CD4-positive, alpha-beta T cell (primary cell): ENCODE data around the gene DNHD1. TPM values are rescaled to one million over a fixed set of nuclear protein-coding genes. Genes with fewer than 3 reads are reported as not detected.
"Not testable (repeated sequence)": the region's sequence is repeated elsewhere in the genome, so short reads cannot be mapped to it uniquely, and the experiment has no call there.

ENCODE experiments used
- ATAC-seq: fragments of 200-7000 bp; cut with Tn5 transposase; one replicate; pipeline ENCODE4 v1.10.0; 2022; ENCODE audit warnings: mild to moderate bottlenecking; ENCODE audit not compliant: poor library complexity
- CTCF ChIA-PET: fragments of 350-600 bp; sonication (Branson Sonifier 250); formaldehyde crosslinking; loops from one replicate; lab custom pipeline; 2021; ENCODE audit warnings: antibody characterized with exemption, inconsistent platforms; lab: Charles Lee
- POLR2A ChIA-PET: fragments of 350-600 bp; sonication (Branson Sonifier 250); formaldehyde crosslinking; loops from one replicate; lab custom pipeline; 2021; ENCODE audit warnings: antibody characterized with exemption, inconsistent platforms; lab: Charles Lee
- DNase-seq, 14 experiments: peaks; one replicate each; pipeline ENCODE4 v3.0.0-alpha.2; 2013 to 2020; ENCODE audit warnings: mixed read lengths in 2 of 14
- H3K27ac ChIP-seq, 2 donors: one replicate each; pipeline versions ENCODE4 v1.5.1 to v1.7.0; 2013; ENCODE audit warnings: low read length in 2 of 2, low read depth in 1 of 2, mild to moderate bottlenecking in 1 of 2
- H3K27me3 ChIP-seq, 2 experiments: 1 replicate in 1 of 2; 2 replicates in 1 of 2; pipeline versions ENCODE4 v1.6.1 to v1.7.0; 2013; ENCODE audit warnings: low read length in 2 of 2, control low read depth in 1 of 2, mild to moderate bottlenecking in 1 of 2, moderate library complexity in 1 of 2; ENCODE audit not compliant: insufficient read depth in 2 of 2, control insufficient read depth in 1 of 2
- H3K36me3 ChIP-seq: one replicate; pipeline ENCODE4 v1.6.1; 2013; ENCODE audit warnings: low read length, control low read depth; ENCODE audit not compliant: insufficient read depth
- H3K4me1 ChIP-seq: one replicate; pipeline ENCODE4 v1.6.1; 2013; ENCODE audit warnings: low read length, control low read depth; ENCODE audit not compliant: insufficient read depth
- H3K4me3 ChIP-seq: one replicate; pipeline ENCODE4 v1.5.1; 2013; ENCODE audit warnings: mild to moderate bottlenecking, low read length, moderate library complexity
- H3K9me3 ChIP-seq, 2 experiments: 1 replicate in 1 of 2; 2 replicates in 1 of 2; pipeline versions ENCODE4 v1.6.1 to v1.7.0; 2013; ENCODE audit warnings: low read length in 2 of 2, mild to moderate bottlenecking in 2 of 2, control low read depth in 1 of 2, moderate library complexity in 1 of 2; ENCODE audit not compliant: control insufficient read depth in 1 of 2, insufficient read depth in 1 of 2
- H3K27ac Mint-ChIP-seq: one replicate; pipeline ENCODE4 v1.8.0; 2020; ENCODE audit warnings: mixed read lengths
- H3K27me3 Mint-ChIP-seq: one replicate; pipeline ENCODE4 v1.8.0; 2021; ENCODE audit warnings: mixed read lengths
- H3K36me3 Mint-ChIP-seq: one replicate; pipeline ENCODE4 v1.8.0; 2021; ENCODE audit warnings: low read depth, mixed read lengths
- H3K4me1 Mint-ChIP-seq: one replicate; pipeline ENCODE4 v1.8.0; 2021; ENCODE audit warnings: low read depth, mixed read lengths
- H3K4me3 Mint-ChIP-seq: one replicate; pipeline ENCODE4 v1.8.0; 2020; ENCODE audit warnings: mild to moderate bottlenecking, mixed read lengths
- H3K9me3 Mint-ChIP-seq: one replicate; pipeline ENCODE4 v1.8.0; 2020; ENCODE audit warnings: mixed read lengths
- CTCF ChIP-seq: fragments of 200-600 bp; IDR thresholded peaks from one replicate; pipeline ENCODE4 v1.8.0; 2022; ENCODE audit warnings: antibody characterized with exemption, mild to moderate bottlenecking
- intact Hi-C, 2 experiments: fragments of 100-400 bp; cut with DNase I in 1 of 2; cut with micrococcal nuclease in 1 of 2; formaldehyde crosslinking; loops; one replicate each; pipeline versions ENCODE4 v1.15.1 to v1.9.0; 2023 to 2025; cut with DNase I, micrococcal nuclease
- total RNA-seq, 174 experiments: library from RNA in 2 of 174; stranded (reverse) in 2 of 174; gene quantifications; one replicate each; pipeline ENCODE4 v1.2.3 and lab custom pipeline; 2021 to 2026

The DNHD1 gene
- total RNA-seq, 2 experiments from 2014 or later: 44.1 to 46.8 TPM

DNA sequence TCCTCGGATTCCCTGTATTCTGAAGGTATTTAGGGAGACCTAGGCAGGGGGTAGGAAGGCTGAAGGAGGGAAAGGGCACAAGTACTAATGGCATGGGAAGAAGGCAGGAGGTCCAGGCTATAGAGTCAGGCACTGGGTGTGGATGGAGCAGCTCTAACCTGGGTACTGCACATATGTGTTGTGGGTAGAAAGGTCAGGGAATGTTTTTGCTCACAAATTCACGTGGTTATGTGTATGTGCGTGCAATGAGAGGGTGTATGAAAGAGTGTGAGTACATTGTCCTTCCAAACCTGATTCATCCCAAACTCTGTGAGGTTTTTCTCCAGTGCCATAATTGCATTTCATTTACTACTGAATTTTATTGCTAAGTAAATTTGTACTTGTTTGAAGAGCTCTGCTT lies 23.2 kb downstream of the DNHD1 start:
- H3K27ac Mint-ChIP-seq: no peak overlapping the region
- intact Hi-C loops: no loop called here
- DNase-seq (no peak), ATAC-seq (no peak)
- Histone ChIP-seq H3K27me3 (no peaks in the 10 kb centered on the region), H3K4me1 (no peaks in the 10 kb centered on the region), H3K36me3 (peaks cover 28% of the 10 kb centered on the region), H3K4me3 (no peak overlapping the region), H3K9me3 (no peaks in the 10 kb centered on the region), H3K27ac (no peak overlapping the region)
- H3K9me3 Mint-ChIP-seq: no peaks in the 10 kb centered on the region
- H3K36me3 Mint-ChIP-seq: peaks cover 76% of the 10 kb centered on the region
- no peaks in the 10 kb centered on the region for H3K27me3 Mint-ChIP-seq
- ChIA-PET CTCF (no interaction called here), POLR2A (no interaction called here)
- H3K4me3 Mint-ChIP-seq: no peak overlapping the region
- no peak for TF ChIP-seq CTCF
- no peaks in the 10 kb centered on the region for H3K4me1 Mint-ChIP-seq

- CTCF ChIA-PET, H3K27me3 Mint-ChIP-seq, DNase-seq, ATAC-seq, H3K4me1 ChIP-seq, H3K4me3 Mint-ChIP-seq, H3K27ac Mint-ChIP-seq, H3K27me3 ChIP-seq, H3K9me3 Mint-ChIP-seq, H3K27ac ChIP-seq, H3K9me3 ChIP-seq, H3K4me3 ChIP-seq, intact Hi-C loops: not testable (repeated sequence)
- peaks cover 19% of the 10 kb centered on the region for H3K36me3 ChIP-seq
- Mint-ChIP-seq H3K4me1 (peaks cover 11% of the 10 kb centered on the region), H3K36me3 (peaks cover 71% of the 10 kb centered on the region)
- POLR2A ChIA-PET: interaction anchor here (0.6 kb wide), 1 partner anchor 173 kb away, joined by 3 read pairs; no protein-coding TSS in a partner anchor
Measured at GRCh38 chr11:6521946-6522345, 24.9 kb downstream of the DNHD1 start.

GRCh38 chr11:6523253-6523652 lies 26.2 kb downstream of the DNHD1 start:
- no peak overlapping the region for H3K4me3 Mint-ChIP-seq
- ATAC-seq (no peak), DNase-seq (no peak)
- no peak for TF ChIP-seq CTCF
- Histone ChIP-seq H3K27me3 (no peaks in the 10 kb centered on the region), H3K9me3 (no peaks in the 10 kb centered on the region), H3K4me1 (peaks cover 4% of the 10 kb centered on the region), H3K36me3 (peaks cover 13% of the 10 kb centered on the region), H3K4me3 (no peak overlapping the region), H3K27ac (no peak overlapping the region)
- no peaks in the 10 kb centered on the region for H3K27me3 Mint-ChIP-seq
- intact Hi-C loops: no loop called here
- ChIA-PET POLR2A (no interaction called here), CTCF (no interaction called here)
- H3K4me1 Mint-ChIP-seq: peaks cover 18% of the 10 kb centered on the region
- H3K36me3 Mint-ChIP-seq: peaks cover 66% of the 10 kb centered on the region
- no peaks in the 10 kb centered on the region for H3K9me3 Mint-ChIP-seq
- no peak overlapping the region for H3K27ac Mint-ChIP-seq
